Non-pigmented ciliary epithelial cell (primary cell): ENCODE results near the gene PLBD1.

Experiments used
- DNase-seq: peaks from one replicate; pipeline ENCODE4 v3.0.0-alpha.2; 2010; ENCODE audit warnings: low read depth

PLBD1 gene

GRCh38 chr12:14505626-14506596 is 61.8 kb downstream of the PLBD1 start:
- no peak for DNase-seq

GRCh38 chr12:14495326-14495725 is 72.4 kb downstream of the PLBD1 start:
- no peak for DNase-seq

DNA sequence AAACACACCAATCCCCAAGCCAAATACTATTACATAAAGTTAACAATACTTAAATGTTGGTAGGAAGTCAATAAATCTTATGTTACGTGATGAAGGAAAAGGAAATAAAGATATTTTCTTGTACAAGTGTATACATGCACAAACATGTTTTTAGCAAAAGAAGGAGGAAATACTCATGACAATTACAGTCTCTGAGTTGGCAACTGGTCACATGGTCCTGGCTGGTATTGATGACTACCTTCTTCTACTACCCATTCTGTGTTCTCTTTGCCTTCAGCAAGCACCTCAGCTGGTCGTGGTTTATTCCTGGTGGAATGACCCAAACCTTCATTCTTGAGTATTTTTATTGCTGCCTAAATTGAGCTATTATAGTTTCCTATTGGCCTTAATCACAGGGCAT is 84.8 kb downstream of the PLBD1 start:
- no peak for DNase-seq

DNA sequence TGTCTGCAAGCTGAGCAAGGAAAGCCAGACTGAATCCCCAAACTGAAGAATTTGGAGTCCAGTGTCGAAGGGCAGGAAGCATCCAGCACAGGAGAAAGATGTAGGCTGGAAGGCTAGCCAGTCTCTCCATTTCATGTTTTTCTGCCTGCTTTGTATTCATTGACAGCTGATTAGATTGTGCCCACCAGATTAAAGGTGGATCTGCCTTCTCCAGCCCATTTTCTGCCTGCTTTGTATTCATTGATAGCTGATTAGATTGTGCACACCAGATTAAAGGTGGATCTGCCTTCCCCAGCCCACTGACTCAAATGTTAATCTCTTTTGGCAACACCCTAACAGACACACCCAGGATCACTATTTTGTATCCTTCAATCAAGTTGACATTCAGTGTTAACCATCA is 85.3 kb downstream of the PLBD1 start:
- DNase-seq = no peak

DNA sequence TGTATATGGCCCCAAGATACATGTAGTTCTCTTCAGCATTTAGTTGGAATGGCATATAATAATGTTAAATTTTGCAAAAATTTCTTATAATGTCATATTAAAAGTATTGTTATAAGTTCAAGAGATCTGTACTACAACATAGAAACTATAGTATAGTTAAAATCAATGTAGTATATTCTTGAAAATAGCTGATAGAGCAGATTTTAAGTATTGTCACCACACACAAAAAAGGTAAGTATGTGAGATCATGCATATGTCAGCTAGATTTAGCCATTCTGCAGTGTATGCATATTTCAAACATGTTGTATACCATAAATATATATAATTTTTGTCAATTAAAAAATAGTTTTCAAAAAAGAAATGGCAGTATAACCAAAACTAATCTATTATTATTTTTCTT is 86.5 kb downstream of the PLBD1 start:
- DNase-seq = no peak

DNA sequence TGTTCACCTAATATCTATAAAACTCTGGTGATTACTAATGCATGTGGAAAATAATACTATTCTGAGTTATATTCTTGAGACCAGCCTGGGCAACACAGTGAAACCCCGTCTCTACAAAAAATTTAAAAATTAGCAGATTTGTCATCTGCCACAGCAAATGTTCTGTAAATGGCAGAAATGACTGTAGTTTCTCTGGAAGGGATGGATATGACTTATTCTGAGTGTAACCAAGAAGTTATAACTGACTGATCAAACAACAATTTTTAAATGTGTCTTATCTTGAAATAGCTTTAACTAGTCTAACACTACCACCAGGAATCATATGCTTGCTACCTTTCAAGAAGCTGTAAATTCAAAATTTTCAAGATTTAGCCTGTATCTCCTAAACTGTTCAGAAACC is 88.7 kb downstream of the PLBD1 start:
- DNase-seq = no peak

GRCh38 chr12:14473707-14474287 is 93.9 kb downstream of the PLBD1 start:
- DNase-seq = no peak

DNA sequence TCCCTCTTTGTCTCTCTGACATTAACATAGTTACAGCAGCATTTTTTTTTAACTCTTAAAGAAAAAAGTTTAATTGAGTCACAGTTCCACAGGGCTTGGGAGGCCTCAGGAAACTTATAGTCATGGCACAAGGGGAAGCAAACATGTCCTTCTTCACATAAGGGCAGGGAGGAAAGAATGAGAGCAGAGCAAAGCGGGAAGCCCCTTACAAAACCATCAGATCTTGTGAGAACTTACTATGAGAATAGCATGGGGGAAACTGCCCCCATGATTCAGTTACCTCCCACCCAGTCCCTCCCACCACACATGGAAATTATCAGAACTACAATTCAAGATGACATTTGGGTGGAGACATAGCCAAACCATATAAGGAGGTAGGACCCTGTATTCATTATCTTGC is 96.2 kb downstream of the PLBD1 start:
- DNase-seq = no peak

DNA sequence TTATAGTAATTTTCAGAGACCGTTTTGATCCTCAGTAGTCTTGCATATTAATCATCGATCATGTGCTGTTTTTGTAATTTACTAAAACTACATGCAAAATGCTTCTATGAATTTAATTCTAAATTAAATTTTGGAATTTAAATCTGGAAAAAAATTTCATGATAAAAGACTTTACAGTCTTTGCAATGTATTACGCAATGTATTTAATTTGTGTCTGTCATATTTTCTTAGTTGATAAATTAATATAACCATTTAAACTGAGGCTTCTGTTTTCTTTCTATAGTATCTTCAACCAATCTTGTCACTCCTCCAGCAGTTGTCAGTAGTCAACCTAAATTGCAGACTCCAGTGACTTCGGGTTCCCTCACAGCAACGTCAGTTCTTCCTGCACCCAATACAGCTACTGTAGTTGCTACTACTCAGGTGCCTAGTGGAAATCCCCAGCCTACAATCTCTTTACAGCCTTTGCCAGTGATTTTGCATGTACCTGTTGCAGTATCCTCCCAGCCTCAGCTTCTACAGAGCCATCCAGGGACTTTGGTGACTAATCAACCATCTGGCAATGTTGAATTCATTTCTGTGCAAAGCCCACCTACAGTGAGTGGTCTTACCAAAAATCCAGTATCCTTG is 107.4 kb downstream of the PLBD1 start:
- no peak for DNase-seq

DNA sequence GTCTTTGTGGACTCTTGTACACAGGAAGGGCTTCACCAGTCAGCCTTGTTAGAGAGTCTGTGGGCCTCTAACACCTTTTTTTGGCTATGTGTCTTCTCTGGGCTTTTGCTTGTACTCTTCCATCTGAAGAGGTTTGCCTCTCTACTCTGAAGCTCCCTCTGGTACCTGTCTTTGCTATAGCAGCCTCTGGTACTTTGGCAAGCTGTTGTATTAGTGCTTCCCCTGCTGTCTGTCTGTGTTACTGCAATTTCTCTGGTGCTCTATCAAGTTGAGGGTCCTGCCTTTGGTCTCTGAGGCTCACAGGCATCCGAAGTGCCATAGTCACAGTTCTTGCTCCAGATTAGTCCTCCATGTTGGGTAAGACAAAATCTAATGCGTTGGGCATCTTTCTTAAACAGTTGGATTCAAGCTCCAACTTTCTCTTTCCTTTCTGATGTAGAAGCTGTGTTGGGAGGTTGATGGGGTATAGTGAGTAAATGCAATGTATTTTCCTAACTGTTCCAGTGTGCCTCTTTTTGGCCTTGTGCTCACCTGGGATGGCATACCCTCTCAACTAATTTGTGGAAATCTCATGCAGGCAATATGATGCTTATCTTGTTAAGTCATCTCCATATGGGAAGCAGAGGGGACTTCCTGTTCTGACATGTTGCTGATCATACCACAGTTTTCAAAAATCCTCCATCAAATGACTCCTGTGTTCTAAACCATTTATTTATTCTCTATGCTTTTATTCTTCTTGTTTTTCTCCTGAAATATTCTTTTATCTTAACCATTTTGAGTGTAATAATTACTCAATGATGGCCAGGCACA is 113.4 kb downstream of the PLBD1 start:
- peak; percentile 4 for DNase-seq
